NCI-H748 (cell line): ENCODE data around the gene DNM2.
"Not testable (repeated sequence)": the region's sequence is repeated elsewhere in the genome, so short reads cannot be mapped to it uniquely, and the experiment has no call there.

Experiments used
- DNase-seq: peaks from one replicate; lab custom pipeline; 2025; ENCODE audit not compliant: unreplicated experiment; lab: John Stamatoyannopoulos, UW

Gene DNM2

DNA sequence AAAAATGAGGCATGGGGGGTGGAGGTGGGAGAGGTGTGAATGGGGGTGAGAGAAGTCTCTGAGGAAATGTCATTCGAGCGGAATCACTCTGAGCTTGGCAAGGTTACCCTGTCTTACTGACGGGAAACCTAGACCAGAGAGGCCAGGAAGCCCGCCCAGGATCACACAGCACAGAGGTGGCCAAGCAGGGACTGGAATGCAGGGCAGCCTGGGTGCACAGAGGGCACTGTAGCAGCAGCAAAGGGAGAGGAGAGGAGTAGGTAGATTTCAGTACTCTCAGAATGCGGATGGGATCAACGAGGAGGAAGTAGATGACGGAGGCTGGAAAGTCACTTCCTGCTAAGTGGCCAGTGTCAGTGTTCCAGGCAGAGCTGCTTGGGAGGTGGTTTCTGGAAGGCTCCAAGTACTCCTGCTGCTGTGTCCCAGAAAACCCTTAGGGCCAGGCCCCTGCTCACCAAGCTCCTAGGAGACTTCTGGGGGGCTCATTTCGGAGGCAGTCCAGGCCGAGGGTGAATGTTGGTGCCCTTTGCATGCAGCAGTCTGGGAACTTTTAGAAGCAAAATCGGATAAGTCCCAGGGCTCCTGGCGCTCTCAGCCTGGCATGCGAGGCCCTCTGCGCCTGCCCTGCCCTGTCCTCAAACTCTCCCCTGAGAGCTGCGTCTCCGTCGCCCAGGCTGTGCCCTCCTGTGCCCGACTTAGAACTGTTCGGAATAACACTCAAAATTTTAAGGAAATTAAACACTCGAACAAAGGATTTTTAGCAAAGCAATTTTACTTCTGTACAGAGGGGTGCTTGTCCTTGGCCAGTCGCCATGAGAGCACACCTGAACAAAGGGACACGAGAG lies 33.5 kb downstream of the DNM2 start:
- DNase-seq = no peak

DNA sequence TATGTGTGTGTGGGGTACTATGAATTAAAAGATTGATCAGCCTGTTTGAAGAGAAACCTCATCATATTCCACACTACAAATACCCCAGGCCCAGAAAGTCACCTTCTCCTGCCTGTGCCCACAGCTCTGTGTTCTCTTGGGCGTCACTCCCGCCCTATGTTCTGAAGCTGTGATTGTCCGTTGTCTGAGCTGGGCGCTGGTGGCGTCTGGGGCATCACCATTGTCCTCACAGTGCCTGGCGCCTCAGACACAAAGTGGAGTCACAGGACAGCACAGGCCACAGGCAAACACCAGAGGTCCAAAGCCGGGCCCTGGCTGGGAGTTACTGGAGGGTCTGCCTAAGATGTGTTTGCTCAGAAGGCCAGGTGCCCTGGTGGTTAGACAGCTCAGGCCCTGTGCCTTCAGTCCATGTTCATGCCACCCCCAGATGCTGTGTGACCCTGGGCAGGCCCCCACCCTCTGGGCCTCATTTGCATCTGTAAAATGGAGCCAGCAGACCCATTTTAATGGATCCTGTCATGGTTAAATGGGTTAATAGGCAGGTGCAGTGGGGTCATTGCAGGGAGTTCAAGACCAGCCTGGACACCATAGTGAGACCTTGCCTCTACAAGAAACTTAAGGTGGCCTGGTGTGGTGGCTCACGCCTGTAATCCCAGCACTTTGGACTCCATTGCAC lies 34.5 kb downstream of the DNM2 start:
- no peak for DNase-seq

DNA sequence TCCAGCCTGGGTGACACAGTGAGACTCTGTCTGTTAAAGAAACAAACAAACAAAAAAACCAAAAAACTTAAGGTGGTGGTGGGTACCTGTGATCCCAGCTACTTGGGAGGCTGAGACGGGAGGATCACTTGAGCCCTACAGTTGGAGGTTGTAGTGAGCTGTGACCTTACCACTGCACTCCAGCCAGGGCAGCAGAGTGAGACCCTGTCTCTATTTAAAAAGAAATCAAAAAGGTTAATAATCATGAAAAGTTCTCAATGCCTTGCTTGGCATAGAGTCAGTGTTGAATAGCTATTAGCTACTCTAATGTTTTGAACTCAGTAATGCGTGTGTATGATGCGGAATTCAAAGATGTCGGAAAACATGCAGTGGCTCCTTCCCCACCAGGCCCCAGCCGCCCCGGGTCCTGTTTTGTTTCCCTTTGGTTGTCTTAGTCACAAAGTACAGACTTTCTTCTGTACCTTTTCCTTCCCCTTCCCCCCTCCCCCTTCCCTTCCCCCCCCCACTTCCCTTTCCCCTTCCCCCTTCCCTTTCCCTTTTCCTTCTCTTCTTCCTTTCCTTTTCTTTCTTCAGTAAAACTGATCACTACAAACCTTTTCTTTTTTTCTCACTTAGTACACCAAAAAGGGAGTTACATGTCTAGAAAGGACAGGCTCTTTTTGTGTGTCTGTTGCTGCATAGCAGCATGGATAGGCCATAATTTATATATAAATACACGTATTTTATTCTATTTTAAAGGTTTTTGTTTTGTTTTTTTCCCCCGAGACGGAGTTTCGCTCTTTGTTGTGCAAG lies 35.2 kb downstream of the DNM2 start:
- no peak for DNase-seq

GRCh38 chr19:10756371-10756770 lies 38.5 kb downstream of the DNM2 start:
- DNase-seq = no peak

GRCh38 chr19:10756791-10757190 lies 38.9 kb downstream of the DNM2 start:
- DNase-seq = no peak

GRCh38 chr19:10758050-10758449 lies 40.2 kb downstream of the DNM2 start:
- DNase-seq = not testable (repeated sequence)

DNA sequence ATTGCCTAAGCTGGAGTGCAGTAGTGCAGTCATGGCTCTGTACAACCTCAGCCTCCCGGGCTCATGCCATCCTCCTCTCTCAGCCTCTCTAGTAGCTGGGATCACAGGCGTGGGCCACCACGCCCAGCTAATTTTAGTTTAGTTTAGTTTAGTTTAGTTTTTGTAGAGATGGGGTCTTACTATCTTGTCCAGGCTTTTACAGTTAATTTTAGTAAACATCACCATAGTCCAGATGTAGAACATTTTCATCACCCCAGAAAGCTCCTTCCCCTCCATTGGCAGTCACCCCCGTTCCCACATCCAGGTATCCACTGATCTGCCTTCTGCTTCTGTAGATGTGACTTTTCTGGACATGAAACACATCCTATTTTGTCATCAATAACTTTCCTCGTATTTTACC lies 41.1 kb downstream of the DNM2 start:
- DNase-seq = no peak

DNA sequence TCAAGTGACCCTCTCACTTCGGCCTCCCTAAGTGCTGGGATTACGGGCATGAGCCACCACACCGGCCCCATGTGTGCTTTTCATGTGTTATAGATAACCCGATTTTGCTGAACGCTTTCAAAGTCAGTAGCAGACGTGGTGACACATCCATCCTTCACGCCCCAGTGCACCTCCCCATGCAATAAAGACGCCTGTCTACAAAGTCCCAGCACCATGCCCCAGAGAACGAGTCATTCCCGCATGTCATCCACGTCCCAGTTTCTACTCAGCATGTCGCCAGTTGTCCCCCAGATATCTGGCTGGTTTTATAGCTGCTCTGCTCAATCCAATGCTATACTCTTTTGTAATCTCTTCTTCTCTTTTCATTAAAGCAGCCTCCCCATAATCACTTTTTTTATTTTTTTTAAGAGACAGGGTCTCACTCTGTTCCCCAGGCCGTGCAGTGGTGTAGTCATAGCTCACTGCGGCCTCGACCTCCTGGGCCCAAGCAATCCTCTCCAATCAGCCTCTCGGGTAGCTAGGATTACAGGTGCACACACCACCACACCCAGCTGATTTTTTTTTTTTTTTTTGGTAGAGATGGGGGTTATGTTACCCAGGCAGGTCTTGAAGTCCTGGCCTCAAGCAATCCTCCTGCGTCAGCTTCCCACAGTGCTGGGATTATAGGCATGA lies 42.5 kb downstream of the DNM2 start:
- DNase-seq = no peak

DNA sequence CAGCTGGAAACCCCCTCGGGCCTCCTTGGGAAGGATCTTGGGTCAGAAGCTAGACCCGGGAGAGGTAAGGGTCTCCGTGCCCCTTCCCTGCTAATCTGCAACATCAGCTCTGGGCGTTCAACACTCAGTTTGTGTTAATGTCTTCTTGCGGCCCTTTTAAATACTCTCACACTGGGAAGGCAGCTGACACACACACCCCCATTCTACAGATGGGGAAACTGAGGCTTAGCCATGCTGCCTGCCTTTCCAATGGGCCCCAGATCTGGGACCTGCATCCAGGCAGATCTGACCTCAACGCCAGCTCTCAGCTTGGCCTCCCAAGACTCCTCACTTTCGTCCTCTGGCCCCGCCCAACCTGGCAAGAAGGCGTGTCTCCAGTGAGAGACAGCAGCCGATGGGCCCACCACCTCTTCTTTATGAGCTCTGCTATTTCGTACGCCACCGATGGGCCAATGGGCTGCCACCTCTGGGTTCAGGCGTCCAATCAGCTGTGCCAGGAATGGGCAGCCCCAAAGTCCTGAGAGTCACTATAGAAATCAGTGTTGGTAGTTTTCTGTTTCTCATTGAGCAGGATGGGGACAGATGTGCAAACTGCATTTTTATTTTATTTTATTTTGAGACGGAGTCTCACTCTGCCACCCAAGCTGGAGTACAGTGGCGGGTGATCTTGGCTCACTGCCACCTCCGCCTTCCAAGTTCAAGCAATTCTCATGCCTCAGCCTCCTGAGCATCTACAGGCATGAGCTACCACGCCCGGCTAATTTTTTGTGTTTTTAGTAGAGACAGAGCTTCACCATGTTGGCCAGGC lies 43.8 kb downstream of the DNM2 start:
- DNase-seq = no peak

- DNase-seq = no peak
These were observed 44.8 kb downstream of the DNM2 start for GRCh38 chr19:10762656-10763055.

DNA sequence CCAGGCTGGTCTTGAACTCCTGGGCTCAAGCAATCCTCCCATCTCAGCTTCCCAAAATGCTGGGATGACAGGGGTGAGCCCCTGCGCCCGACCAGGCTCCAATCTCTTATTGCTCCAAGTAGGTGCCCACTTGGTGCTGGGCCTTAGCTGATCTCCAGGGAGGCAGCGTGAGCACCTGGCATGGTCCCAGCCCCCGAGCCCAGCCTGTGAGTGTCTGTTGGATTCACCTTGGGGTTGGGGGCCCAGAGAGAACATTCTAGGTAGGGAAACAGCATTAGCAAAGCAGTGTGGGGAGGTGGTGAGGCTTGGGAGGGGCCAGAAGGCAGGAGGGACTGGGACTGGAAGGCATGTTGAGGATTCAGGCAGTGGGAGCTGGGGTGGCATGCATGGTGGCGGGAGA lies 45.5 kb downstream of the DNM2 start:
- DNase-seq = no peak

- DNase-seq = no peak
These were observed 46.0 kb downstream of the DNM2 start for GRCh38 chr19:10763828-10764339.

- DNase-seq = no peak
These were observed 46.5 kb downstream of the DNM2 start for GRCh38 chr19:10764340-10764894.

DNA sequence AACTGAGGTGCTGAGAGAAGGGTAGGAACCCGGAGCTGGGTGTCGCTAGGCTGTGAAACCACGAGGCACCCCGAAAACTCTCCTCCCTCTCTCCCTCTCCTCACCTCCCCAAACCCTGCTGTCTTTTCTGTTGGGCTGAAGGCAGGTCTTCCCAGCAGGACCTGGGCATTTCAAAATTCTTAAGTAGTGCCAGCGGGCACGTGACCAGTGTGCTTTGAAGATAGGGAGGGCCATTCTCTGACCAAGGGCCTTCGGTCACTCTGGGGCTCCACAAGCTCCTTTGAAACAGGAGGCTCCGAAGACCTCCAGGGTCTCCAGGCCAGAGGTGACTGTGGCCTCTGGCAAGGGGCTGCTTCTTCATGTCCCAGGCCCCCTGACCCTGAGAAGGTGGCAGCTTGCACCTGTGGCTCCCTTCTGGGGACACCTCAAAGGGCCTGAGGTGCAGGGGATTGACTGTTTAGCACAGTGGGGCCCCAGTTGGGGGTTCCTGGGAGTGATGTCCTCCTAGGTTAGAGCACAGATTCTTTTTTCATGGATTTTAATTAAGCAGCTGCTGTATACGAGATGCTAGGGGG lies 48.3 kb downstream of the DNM2 start:
- DNase-seq = no peak

DNA sequence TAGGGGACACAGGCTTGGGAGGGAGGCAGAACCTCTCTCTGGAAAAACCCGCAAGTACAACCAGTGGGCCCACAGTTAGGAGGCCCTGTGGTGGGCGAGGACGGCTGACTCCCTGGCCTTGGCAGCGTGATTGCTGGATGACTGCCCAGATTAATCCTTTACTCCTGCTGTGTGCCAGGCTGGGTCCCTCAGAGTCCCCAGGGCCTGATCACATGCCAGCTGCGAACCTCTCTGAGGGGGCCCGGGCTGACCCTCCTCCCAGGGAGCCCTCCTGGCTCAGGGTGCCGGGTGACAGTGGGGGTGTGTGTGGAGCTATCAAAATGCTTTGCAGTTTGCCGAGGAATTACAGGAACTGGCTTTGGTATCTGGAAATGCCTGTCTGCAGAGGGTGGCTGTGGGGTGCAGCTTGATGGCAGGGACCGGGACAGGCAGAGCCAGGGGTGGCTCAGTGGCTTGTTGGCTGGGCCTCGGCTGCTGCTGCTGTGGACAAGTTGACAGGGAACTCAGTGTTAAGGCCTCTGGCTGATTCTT lies 48.9 kb downstream of the DNM2 start:
- DNase-seq = no peak

- no peak for DNase-seq
These were observed 49.8 kb downstream of the DNM2 start for GRCh38 chr19:10767726-10768125.

DNA sequence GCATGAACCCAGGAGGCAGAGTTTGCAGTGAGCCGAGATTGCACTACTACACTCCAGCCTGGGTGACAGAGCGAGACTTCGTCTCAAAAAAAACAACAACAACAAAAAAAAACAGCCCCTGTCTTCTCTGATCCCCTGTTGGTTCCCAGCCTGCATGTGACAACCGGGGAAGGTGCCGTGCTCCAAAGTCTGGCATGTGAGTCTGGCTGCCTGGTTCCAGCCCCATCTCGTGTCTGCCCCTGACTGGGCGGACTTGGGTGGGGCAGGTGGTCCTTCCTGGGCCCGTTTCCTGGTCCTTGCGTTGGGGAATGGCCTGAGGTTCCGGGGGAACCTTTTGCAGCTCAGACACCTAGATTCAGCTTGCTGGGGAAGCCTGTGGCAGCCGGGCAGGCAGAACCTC lies 50.5 kb downstream of the DNM2 start:
- no peak for DNase-seq

GRCh38 chr19:10768936-10769335 lies 51.1 kb downstream of the DNM2 start:
- no peak for DNase-seq
